IPS DF 4.7 (cell line): Measurements from ENCODE around the gene PRODH2.
"Not testable (repeated sequence)": the region's sequence is repeated elsewhere in the genome, so short reads cannot be mapped to it uniquely, and the experiment has no call there.

ENCODE experiments used
- DNase-seq: peaks from one replicate; pipeline ENCODE4 v3.0.0-alpha.2; 2013; ENCODE audit warnings: low spot score; ENCODE audit errors: extremely low read depth

PRODH2 gene

GRCh38 chr19:35781650-35782049 lies 31.0 kb downstream of the PRODH2 start:
- DNase-seq, result no peak

- no peak for DNase-seq
Observed at GRCh38 chr19:35780717-35781116, 31.9 kb downstream of the PRODH2 start.

- no peak for DNase-seq
Observed at GRCh38 chr19:35780058-35780457, 32.6 kb downstream of the PRODH2 start.

GRCh38 chr19:35779033-35779432 lies 33.6 kb downstream of the PRODH2 start:
- DNase-seq, result no peak

- DNase-seq, result no peak
Observed at GRCh38 chr19:35777961-35778360, 34.7 kb downstream of the PRODH2 start.

GRCh38 chr19:35777086-35777841 lies 35.4 kb downstream of the PRODH2 start:
- DNase-seq, result no peak

- no peak for DNase-seq
Observed at GRCh38 chr19:35776102-35776788, 36.4 kb downstream of the PRODH2 start.

- DNase-seq, result no peak
Observed at GRCh38 chr19:35775298-35776101, 37.1 kb downstream of the PRODH2 start, which contains the start of gene ARHGAP33. Gene ARHGAP33 (plus strand): TSS chr19:35775564. CDS start chr19:35775659, 95 bp downstream.

GRCh38 chr19:35775046-35775297 lies 37.7 kb downstream of the PRODH2 start:
- no peak for DNase-seq

- DNase-seq, result no peak
Observed at GRCh38 chr19:35774274-35775045, 38.2 kb downstream of the PRODH2 start.

- no peak for DNase-seq
Observed at GRCh38 chr19:35773020-35773806, 39.4 kb downstream of the PRODH2 start.

GRCh38 chr19:35772362-35772761 lies 40.3 kb downstream of the PRODH2 start:
- DNase-seq, result not testable (repeated sequence)

- no peak for DNase-seq
Observed at GRCh38 chr19:35768082-35768421, 44.6 kb downstream of the PRODH2 start.

GRCh38 chr19:35767288-35768081 lies 45.2 kb downstream of the PRODH2 start:
- no peak for DNase-seq

GRCh38 chr19:35766571-35767104 lies 46.0 kb downstream of the PRODH2 start:
- DNase-seq, result no peak

- no peak for DNase-seq
Observed at GRCh38 chr19:35764432-35765315, 48.0 kb downstream of the PRODH2 start.

GRCh38 chr19:35760711-35761349 lies 51.8 kb downstream of the PRODH2 start:
- DNase-seq, result no peak

- no peak for DNase-seq
Observed at GRCh38 chr19:35759697-35760096, 52.9 kb downstream of the PRODH2 start.
